Measurements from ENCODE around the gene IL27RA.

- TF ChIP-seq CTCF (IDR thresholded peaks at IDR 0.05 in 8 of 11, conservative IDR thresholded peaks at IDR 0.05 in 3 of 11) (no peak), POLR2A (IDR thresholded peaks at IDR 0.05) (no peak)
Observed at GRCh38 chr19:13993590-13994300, 37.8 kb upstream of the IL27RA start.
